Activated CD8-positive, alpha-beta memory T cell treated with anti-CD3 and anti-CD28 coated beads, Interleukin-2, amount 50 U/mL, for 24 hours (primary cell): ENCODE results near the gene HPS3.
"Not testable (repeated sequence)": the region's sequence is repeated elsewhere in the genome, so short reads cannot be mapped to it uniquely, and the experiment has no call there.

Source experiments
- DNase-seq: peaks from one replicate; pipeline ENCODE4 v3.0.0-alpha.2; 2020; ENCODE audit errors: extremely low read depth

HPS3 gene

GRCh38 chr3:149129326-149130205 is at the start of gene HPS3:
Gene HPS3, plus strand, starts transcription at chr3:149129638. Its CDS starts 86 bp downstream, at chr3:149129724.
- peak; percentile 56 for DNase-seq

- DNase-seq, result no peak
These were observed 49.3 kb upstream of the HPS3 start for GRCh38 chr3:149080011-149080698.

- DNase-seq, result no peak
These were observed 48.7 kb upstream of the HPS3 start for GRCh38 chr3:149080699-149081091.

- no peak for DNase-seq
These were observed 47.7 kb upstream of the HPS3 start for GRCh38 chr3:149081772-149082171.

- peak; percentile 0 for DNase-seq
These were observed 43.6 kb upstream of the HPS3 start for GRCh38 chr3:149085828-149086231.

GRCh38 chr3:149086232-149086988 is 43.0 kb upstream of the HPS3 start, which contains the start of gene HLTF:
Gene HLTF, minus strand, starts transcription at chr3:149086533. Its CDS starts 197 bp downstream, at chr3:149086336.
- DNase-seq, result peak; percentile 84

- no peak for DNase-seq
These were observed 42.2 kb upstream of the HPS3 start for GRCh38 chr3:149087208-149087607.

GRCh38 chr3:149089395-149089794 is 40.0 kb upstream of the HPS3 start:
- DNase-seq, result no peak

GRCh38 chr3:149090461-149090860 is 39.0 kb upstream of the HPS3 start:
- DNase-seq, result no peak

GRCh38 chr3:149090907-149091306 is 38.5 kb upstream of the HPS3 start:
- DNase-seq, result no peak

GRCh38 chr3:149091983-149092382 is 37.5 kb upstream of the HPS3 start:
- DNase-seq, result no peak

GRCh38 chr3:149095487-149095886 is 34.0 kb upstream of the HPS3 start:
- DNase-seq, result no peak

GRCh38 chr3:149097987-149098386 is 31.5 kb upstream of the HPS3 start:
- DNase-seq, result not testable (repeated sequence)

GRCh38 chr3:149101154-149101553 is 28.3 kb upstream of the HPS3 start:
- DNase-seq, result no peak

- no peak for DNase-seq
These were observed 27.8 kb upstream of the HPS3 start for GRCh38 chr3:149101641-149102040.

- DNase-seq, result no peak
These were observed 25.0 kb upstream of the HPS3 start for GRCh38 chr3:149104484-149104883.

GRCh38 chr3:149114458-149114857 is 15.0 kb upstream of the HPS3 start:
- DNase-seq, result no peak

- DNase-seq, result no peak
These were observed 14.3 kb upstream of the HPS3 start for GRCh38 chr3:149115114-149115513.

GRCh38 chr3:149118724-149119123 is 10.7 kb upstream of the HPS3 start:
- DNase-seq, result no peak

GRCh38 chr3:149119466-149119865 is 10.0 kb upstream of the HPS3 start:
- DNase-seq, result no peak

GRCh38 chr3:149120051-149120972 is 9.1 kb upstream of the HPS3 start:
- DNase-seq, result no peak
